ENCODE measurements around the gene DYRK1A.

GRCh38 chr21:37564924-37565529 is 198.5 kb downstream of the DYRK1A start:
- TF ChIP-seq CTCF (IDR thresholded peaks at IDR 0.05; ENCODE audit: low read depth, low read length) (no peak), POLR2A (IDR thresholded peaks at IDR 0.05; ENCODE audit: extremely low read depth, insufficient read length) (no peak)

Measured in NB4 (cell line).